KMS-11 (cell line): ENCODE results near the gene SEC14L2.

ENCODE experiments used
- H2AFZ ChIP-seq: fragments of 200-600 bp; sonication (generic); 2 replicates; pipeline ENCODE4 v1.6.1; 2016; ENCODE audit warnings: antibody characterized with exemption, mixed run types, low read depth
- H3K27ac ChIP-seq: fragments of 200-600 bp; sonication (generic); 2 replicates; pipeline ENCODE4 v1.6.1; 2016; ENCODE audit warnings: mild to moderate bottlenecking, mixed run types
- H3K27me3 ChIP-seq: fragments of 200-600 bp; sonication (generic); 2 replicates; pipeline ENCODE4 v1.6.1; 2017; ENCODE audit warnings: mild to moderate bottlenecking, low read depth, mixed run types, moderate library complexity; ENCODE audit not compliant: insufficient read depth
- H3K36me3 ChIP-seq: fragments of 200-600 bp; sonication (generic); 2 replicates; pipeline ENCODE4 v1.6.1; 2017; ENCODE audit warnings: mild to moderate bottlenecking, mixed run types; ENCODE audit not compliant: insufficient read depth
- H3K4me1 ChIP-seq: fragments of 200-600 bp; sonication (generic); 2 replicates; pipeline ENCODE4 v1.6.1; 2016; ENCODE audit warnings: mild to moderate bottlenecking, low read depth, mixed run types; ENCODE audit not compliant: poor library complexity, severe bottlenecking
- H3K4me2 ChIP-seq: fragments of 200-600 bp; sonication (generic); 2 replicates; pipeline ENCODE4 v1.7.0; 2016; ENCODE audit warnings: mild to moderate bottlenecking, mixed run types
- H3K4me3 ChIP-seq: fragments of 200-600 bp; sonication (generic); IDR thresholded peaks from 2 replicates; pipeline ENCODE4 v1.6.1; 2017; ENCODE audit warnings: low read depth, low read length, mixed read lengths; ENCODE audit not compliant: insufficient read depth
- H3K79me2 ChIP-seq: fragments of 200-600 bp; sonication (generic); 2 replicates; pipeline ENCODE4 v1.6.1; 2016; ENCODE audit warnings: low read depth, mixed run types; ENCODE audit not compliant: insufficient read depth
- H3K9ac ChIP-seq: fragments of 200-600 bp; sonication (generic); 2 replicates; pipeline ENCODE4 v1.6.1; 2016; ENCODE audit warnings: mild to moderate bottlenecking, mixed run types
- H4K20me1 ChIP-seq: fragments of 200-600 bp; sonication (generic); 2 replicates; pipeline ENCODE4 v1.6.1; 2016; ENCODE audit warnings: mild to moderate bottlenecking, mixed run types; ENCODE audit not compliant: insufficient read depth
- TF ChIP-seq, protein P1 (sequence below): fragments of 200-600 bp; sonication (generic); conservative IDR thresholded peaks from 2 replicates; pipeline ENCODE4 v1.6.1; 2017; ENCODE audit warnings: low read depth, mild to moderate bottlenecking, antibody characterized with exemption, low read length, moderate library complexity, mixed read lengths

SEC14L2 gene

DNA sequence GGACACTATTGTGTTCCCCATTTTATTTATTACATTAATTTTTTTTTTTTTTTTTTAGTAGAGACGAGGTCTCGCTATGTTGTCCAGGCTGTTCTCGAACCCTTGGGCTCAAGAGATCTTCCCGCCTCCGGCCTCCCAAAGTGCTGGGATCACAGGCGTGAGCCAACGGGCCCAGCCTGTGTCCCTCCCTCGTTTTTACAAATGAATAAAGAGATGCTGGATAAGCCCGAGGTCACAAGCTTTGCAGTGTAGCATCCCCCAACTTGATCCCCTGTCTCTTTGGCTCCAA lies 28.5 kb downstream of the SEC14L2 start:
- H2AFZ ChIP-seq = peak overlapping the region; percentile 100
- H3K27me3 ChIP-seq = no peaks in the 10 kb centered on the region
- peak overlapping the region; percentile 86 for H3K9ac ChIP-seq
- H3K79me2 ChIP-seq = no peaks in the 10 kb centered on the region; the same call in 1 of the 2 replicates
- H3K4me3 ChIP-seq = no peak overlapping the region
- H3K4me1 ChIP-seq = peaks cover 28% of the 10 kb centered on the region
- peak overlapping the region; percentile 67 for H3K27ac ChIP-seq
- peak overlapping the region; percentile 91 for H3K4me2 ChIP-seq
- TF ChIP-seq, protein P1, sequence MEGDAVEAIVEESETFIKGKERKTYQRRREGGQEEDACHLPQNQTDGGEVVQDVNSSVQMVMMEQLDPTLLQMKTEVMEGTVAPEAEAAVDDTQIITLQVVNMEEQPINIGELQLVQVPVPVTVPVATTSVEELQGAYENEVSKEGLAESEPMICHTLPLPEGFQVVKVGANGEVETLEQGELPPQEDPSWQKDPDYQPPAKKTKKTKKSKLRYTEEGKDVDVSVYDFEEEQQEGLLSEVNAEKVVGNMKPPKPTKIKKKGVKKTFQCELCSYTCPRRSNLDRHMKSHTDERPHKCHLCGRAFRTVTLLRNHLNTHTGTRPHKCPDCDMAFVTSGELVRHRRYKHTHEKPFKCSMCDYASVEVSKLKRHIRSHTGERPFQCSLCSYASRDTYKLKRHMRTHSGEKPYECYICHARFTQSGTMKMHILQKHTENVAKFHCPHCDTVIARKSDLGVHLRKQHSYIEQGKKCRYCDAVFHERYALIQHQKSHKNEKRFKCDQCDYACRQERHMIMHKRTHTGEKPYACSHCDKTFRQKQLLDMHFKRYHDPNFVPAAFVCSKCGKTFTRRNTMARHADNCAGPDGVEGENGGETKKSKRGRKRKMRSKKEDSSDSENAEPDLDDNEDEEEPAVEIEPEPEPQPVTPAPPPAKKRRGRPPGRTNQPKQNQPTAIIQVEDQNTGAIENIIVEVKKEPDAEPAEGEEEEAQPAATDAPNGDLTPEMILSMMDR = no peak
- H4K20me1 ChIP-seq = no peaks in the 10 kb centered on the region
- H3K36me3 ChIP-seq = no peaks in the 10 kb centered on the region

DNA sequence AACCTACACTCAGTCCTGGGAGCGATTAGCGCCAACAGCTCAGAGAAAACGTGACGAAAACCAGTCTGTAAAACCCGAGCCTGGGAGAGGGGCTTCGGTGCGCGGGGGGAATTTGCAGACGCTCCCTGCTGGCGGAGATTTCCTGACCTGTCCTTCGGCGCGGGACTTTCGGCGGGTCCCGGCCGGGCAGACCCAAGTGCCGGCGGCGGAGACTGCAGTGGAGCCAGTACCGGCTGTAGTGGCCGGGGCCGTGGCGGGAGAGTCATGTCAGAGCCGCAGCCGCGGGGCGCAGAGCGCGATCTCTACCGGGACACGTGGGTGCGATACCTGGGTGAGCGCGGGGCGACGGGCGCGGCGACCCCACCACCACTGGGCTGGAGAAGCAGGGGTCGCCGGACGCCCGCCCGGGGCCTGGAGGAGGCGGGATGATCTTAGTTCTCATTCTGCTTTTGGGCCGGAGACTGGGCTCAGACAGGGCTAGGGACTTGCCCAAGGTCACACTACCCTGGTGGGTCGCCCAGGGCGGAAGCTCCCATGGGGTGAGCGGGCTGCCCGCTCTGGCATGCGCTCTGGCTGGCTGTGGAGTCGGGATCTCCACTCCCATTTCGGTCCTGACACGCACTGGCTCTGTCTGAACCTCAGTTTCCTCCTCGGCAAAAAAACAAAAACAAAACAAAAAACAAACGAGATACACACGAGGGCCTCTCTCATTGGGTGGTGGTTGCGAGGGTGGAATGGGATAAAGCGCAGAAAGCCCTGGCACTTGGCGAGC lies 29.0 kb downstream of the SEC14L2 start, which contains the start of gene MTFP1:
Gene MTFP1 (plus strand): TSS at position 153 of the 772 bp plus-strand sequence. CDS start 112 bp downstream, at position 265.
- Histone ChIP-seq H3K4me1 (peaks cover 28% of the 10 kb centered on the region), H2AFZ (peak within 1 kb of the TSS; percentile 100), H3K9ac (peak within 1 kb of the TSS; percentile 86), H3K27me3 (no peaks in the 10 kb centered on the region), H4K20me1 (no peaks in the 10 kb centered on the region), H3K4me3 (no peak within 1 kb of the TSS), H3K4me2 (peak within 1 kb of the TSS; percentile 91), H3K79me2 (no peaks in the 10 kb centered on the region; the same call in 1 of the 2 replicates), H3K27ac (peak within 1 kb of the TSS; percentile 67), H3K36me3 (no peaks in the 10 kb centered on the region)
- TF ChIP-seq, protein P1 = no peak

DNA sequence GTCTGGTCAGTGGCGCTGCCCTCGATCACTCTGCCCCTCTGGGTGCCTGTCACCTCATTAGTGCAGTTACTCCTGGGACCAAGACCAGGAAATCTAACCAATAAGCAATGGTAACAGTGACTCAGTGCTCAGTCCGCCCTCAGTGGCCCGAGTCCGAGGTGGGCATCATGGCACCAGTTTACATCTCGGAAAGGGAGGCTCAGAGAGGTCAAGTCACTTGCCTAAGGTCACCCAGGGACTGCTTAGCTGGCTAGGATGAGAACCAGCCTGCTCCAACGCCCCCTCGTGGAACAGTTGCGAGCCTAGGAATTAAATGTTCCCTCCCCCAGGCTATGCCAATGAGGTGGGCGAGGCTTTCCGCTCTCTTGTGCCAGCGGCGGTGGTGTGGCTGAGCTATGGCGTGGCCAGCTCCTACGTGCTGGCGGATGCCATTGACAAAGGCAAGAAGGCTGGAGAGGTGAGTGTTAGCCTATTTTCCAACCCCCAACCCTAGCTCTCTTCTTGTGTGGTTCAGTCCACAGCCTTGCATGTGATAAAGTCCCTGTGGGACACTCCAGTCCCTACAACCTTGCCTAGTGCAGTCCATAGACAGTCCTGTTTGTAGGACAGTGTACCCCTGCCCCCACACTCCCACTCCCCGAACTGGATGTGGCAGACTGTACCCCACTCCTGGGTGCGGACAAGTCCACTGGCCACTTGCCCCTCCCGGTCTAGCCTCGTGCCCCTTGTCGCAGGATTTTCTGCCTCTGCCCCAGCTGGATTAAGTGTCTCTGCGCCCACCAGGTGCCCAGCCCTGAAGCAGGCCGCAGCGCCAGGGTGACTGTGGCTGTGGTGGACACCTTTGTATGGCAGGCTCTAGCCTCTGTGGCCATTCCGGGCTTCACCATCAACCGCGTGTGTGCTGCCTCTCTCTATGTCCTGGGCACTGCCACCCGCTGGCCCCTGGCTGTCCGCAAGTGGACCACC lies 29.9 kb downstream of the SEC14L2 start:
- H3K79me2 ChIP-seq = no peaks in the 10 kb centered on the region; the same call in 1 of the 2 replicates
- TF ChIP-seq, protein P1 = peak; percentile 65
- H3K4me1 ChIP-seq = peaks cover 28% of the 10 kb centered on the region
- H4K20me1 ChIP-seq = no peaks in the 10 kb centered on the region
- no peaks in the 10 kb centered on the region for H3K27me3 ChIP-seq
- peak overlapping the region; percentile 86 for H3K9ac ChIP-seq
- H3K27ac ChIP-seq = peak overlapping the region; percentile 67; the same call in 1 of the 2 replicates
- H3K4me2 ChIP-seq = peak overlapping the region; percentile 91
- no peak overlapping the region for H3K4me3 ChIP-seq
- H3K36me3 ChIP-seq = no peaks in the 10 kb centered on the region
- H2AFZ ChIP-seq = peak overlapping the region; percentile 100; the same call in 1 of the 2 replicates

DNA sequence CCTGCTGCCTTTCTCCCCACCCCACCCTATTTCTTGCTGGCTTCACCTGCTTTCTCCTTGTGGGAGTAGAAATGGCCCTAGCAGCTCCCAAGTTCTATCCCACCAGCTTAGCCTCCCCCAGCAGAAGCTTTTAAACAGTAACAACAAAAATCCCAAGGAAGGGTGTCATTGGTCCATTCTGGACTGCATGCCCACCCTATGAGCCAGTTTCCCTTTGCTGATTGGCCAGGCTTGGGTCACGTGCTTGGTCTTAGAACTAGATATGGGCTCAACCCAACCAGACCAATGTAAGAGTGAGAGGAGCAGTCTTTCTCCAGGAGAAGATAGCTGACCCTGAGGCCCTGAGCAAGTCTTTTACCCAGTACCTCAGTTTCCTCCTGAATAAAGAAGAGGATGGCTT lies 31.1 kb downstream of the SEC14L2 start:
- Histone ChIP-seq H3K4me1 (peaks cover 17% of the 10 kb centered on the region), H3K4me2 (no peak overlapping the region), H3K9ac (no peak overlapping the region), H3K79me2 (no peaks in the 10 kb centered on the region), H3K36me3 (no peaks in the 10 kb centered on the region), H3K27ac (no peak overlapping the region), H3K4me3 (no peak overlapping the region), H4K20me1 (no peaks in the 10 kb centered on the region), H3K27me3 (no peaks in the 10 kb centered on the region), H2AFZ (no peak overlapping the region)
- TF ChIP-seq, protein P1 = no peak
